MCF 10A (cell line): ENCODE measurements around the gene CHM. TPM values are rescaled to one million over a fixed set of nuclear protein-coding genes. Genes with fewer than 3 reads are reported as not detected.

ENCODE experiments used
- BruUV-seq: library from RNA; stranded (reverse); fragments of 400-500 nt; replicated peaks from 2 replicates; lab custom pipeline; 2021; lab: Mats Ljungman, UMichigan
- CTCF ChIA-PET: fragments of 300-600 bp; sonication (Branson Sonifier 250); formaldehyde crosslinking; extraction: SDS; loops from one replicate; lab custom pipeline; 2021; ENCODE audit warnings: antibody characterized with exemption, inconsistent platforms; lab: Yijun Ruan, JAX
- POLR2A ChIA-PET: fragments of 300-600, 350-650 bp; sonication (Branson Sonifier 250); formaldehyde crosslinking; extraction: SDS; loops from one replicate; lab custom pipeline; 2020; ENCODE audit warnings: antibody characterized with exemption, inconsistent platforms; lab: Yijun Ruan, JAX
- DNase-seq: peaks from one replicate; pipeline ENCODE4 v3.0.0-alpha.2; 2018; ENCODE audit not compliant: unreplicated experiment
- H3K27ac Mint-ChIP-seq: one replicate; pipeline ENCODE4 v1.8.0; 2022; ENCODE audit warnings: mild to moderate bottlenecking, low read depth, mixed read lengths; ENCODE audit not compliant: unreplicated experiment
- H3K27me3 Mint-ChIP-seq: one replicate; pipeline ENCODE4 v1.8.0; 2022; ENCODE audit warnings: mixed read lengths; ENCODE audit not compliant: insufficient read depth, unreplicated experiment
- H3K36me3 Mint-ChIP-seq: one replicate; pipeline ENCODE4 v1.8.0; 2022; ENCODE audit warnings: mild to moderate bottlenecking, moderate library complexity, mixed read lengths; ENCODE audit not compliant: insufficient read depth, unreplicated experiment
- H3K4me1 Mint-ChIP-seq: one replicate; pipeline ENCODE4 v1.8.0; 2022; ENCODE audit warnings: mixed read lengths; ENCODE audit not compliant: insufficient read depth, unreplicated experiment
- H3K4me3 Mint-ChIP-seq: one replicate; pipeline ENCODE4 v1.8.0; 2022; ENCODE audit warnings: mild to moderate bottlenecking, moderate library complexity, mixed read lengths; ENCODE audit not compliant: unreplicated experiment
- H3K9me3 Mint-ChIP-seq: one replicate; pipeline ENCODE4 v1.8.0; 2022; ENCODE audit warnings: mixed read lengths; ENCODE audit not compliant: unreplicated experiment
- intact Hi-C: fragments of 100-400 bp; cut with micrococcal nuclease; formaldehyde crosslinking; loops from 2 replicates; pipeline ENCODE4 v1.14.1; 2022
- total RNA-seq: library from RNA; stranded (reverse); gene quantifications from 2 replicates; pipeline ENCODE4 v1.2.3, GENCODE V29; 2022
- TF ChIP-seq, protein P1 (sequence below): fragments of 200-600 bp; IDR thresholded peaks from one replicate; pipeline ENCODE4 v1.8.0; 2022; ENCODE audit warnings: antibody characterized with exemption, mild to moderate bottlenecking; ENCODE audit not compliant: unreplicated experiment

Gene CHM
- total RNA-seq, 1 experiment from 2014 or later, result 38.1 TPM

DNA sequence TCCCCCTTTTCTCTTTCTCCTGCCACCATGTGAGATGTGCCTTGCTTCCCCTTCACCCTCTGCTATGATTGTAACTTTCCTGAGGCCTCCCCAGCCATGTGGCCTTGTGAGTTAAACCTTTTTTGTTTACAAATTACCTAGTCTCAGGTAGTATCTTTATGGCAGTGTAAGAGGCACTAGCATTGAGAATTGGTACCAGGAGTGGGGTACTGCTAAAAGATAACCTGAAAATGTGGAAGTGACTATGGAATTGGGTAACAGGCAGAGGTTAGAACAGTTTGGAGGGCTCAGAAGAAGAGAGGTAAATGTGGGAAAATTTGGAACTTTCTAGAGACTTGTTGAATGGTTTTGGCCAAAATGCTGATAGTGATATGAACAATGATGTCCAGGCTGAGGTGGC is 182.0 kb downstream of the CHM start:
- DNase-seq, result no peak
- no peaks in the 10 kb centered on the region for H3K27me3 Mint-ChIP-seq
- ChIA-PET CTCF (no interaction called here), POLR2A (no interaction called here)
- intact Hi-C loops, result no loop called here
- BruUV-seq, result no TSS peak
- no peaks in the 10 kb centered on the region for H3K4me1 Mint-ChIP-seq
- H3K9me3 Mint-ChIP-seq, result peaks cover 16% of the 10 kb centered on the region
- H3K4me3 Mint-ChIP-seq, result no peak overlapping the region
- peaks cover 53% of the 10 kb centered on the region for H3K36me3 Mint-ChIP-seq
- TF ChIP-seq, protein P1, sequence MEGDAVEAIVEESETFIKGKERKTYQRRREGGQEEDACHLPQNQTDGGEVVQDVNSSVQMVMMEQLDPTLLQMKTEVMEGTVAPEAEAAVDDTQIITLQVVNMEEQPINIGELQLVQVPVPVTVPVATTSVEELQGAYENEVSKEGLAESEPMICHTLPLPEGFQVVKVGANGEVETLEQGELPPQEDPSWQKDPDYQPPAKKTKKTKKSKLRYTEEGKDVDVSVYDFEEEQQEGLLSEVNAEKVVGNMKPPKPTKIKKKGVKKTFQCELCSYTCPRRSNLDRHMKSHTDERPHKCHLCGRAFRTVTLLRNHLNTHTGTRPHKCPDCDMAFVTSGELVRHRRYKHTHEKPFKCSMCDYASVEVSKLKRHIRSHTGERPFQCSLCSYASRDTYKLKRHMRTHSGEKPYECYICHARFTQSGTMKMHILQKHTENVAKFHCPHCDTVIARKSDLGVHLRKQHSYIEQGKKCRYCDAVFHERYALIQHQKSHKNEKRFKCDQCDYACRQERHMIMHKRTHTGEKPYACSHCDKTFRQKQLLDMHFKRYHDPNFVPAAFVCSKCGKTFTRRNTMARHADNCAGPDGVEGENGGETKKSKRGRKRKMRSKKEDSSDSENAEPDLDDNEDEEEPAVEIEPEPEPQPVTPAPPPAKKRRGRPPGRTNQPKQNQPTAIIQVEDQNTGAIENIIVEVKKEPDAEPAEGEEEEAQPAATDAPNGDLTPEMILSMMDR, result no peak
- H3K27ac Mint-ChIP-seq, result no peak overlapping the region

DNA sequence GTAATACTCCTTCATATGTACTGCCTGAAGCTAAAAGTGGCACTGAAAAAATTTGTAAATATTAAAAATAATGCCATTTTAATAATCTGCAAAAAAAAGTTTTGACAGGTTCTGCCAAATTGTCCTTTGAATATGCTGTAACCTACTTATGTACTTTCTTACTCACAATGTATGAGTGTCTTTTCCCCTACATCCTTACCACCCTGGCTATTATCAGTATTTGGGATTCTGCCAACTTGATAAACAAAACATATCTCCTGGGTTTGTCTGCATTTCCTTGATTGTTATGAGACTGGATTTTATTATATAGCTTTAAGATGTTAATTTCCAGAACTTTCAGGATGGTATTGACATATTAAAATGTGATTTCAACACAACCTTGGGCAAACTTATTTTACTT is 187.9 kb downstream of the CHM start:
- POLR2A ChIA-PET, result no interaction called here
- no peak for DNase-seq
- no TSS peak for BruUV-seq
- intact Hi-C loops, result no loop called here
- Mint-ChIP-seq H3K27me3 (no peaks in the 10 kb centered on the region), H3K4me1 (no peaks in the 10 kb centered on the region), H3K9me3 (no peaks in the 10 kb centered on the region), H3K27ac (no peak overlapping the region), H3K4me3 (no peak overlapping the region), H3K36me3 (peaks cover 22% of the 10 kb centered on the region)
- TF ChIP-seq, protein P1, result no peak
- CTCF ChIA-PET, result interaction anchor here (0.7 kb wide), 1 partner anchor 297 kb away, joined by 4 read pairs; no protein-coding TSS in a partner anchor

DNA sequence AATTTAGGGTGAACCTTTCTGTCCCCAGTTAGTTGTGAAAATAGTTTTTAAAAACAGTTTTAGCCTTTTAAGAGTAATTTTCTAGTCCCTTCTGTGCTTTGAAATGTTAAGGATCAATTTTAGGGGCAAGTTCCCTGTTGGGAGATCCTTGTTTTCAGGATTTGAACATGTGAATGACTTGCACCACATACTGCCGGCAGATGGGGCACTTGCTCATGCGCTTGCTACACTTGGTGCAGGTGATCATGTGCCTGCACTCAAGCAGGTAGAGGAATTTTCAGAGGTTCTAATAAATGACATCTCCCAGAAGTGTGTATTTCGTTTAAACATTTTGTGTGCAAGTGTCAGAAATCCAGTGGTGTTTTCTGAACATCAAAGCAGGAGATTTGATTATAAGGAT is 195.9 kb downstream of the CHM start:
- CTCF ChIA-PET, result no interaction called here
- Mint-ChIP-seq H3K4me1 (no peaks in the 10 kb centered on the region), H3K36me3 (no peaks in the 10 kb centered on the region), H3K27ac (no peak overlapping the region), H3K4me3 (no peak overlapping the region), H3K27me3 (peaks cover 20% of the 10 kb centered on the region), H3K9me3 (no peaks in the 10 kb centered on the region)
- BruUV-seq, result no TSS peak
- no peak for DNase-seq
- TF ChIP-seq, protein P1, result no peak
- intact Hi-C loops, result no loop called here
- POLR2A ChIA-PET, result no interaction called here

DNA sequence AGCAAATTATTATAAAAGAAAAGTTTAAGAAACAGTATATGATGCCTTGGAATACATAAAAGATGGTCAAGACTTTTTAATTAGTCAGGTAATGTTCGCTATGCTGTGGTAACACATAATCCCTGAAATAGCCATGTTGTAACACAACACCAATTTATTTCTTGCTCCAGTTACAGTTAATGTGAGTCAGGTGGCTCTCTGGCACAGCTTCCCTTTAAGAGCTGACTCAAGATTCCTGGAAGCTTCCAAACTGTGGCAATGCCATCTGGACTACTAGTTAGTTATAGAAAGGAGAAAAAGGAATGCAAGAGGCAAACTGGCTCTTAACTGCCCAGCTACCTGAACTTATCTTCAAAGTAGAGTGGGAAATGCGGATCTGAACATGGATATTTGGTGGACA is 210.5 kb downstream of the CHM start:
- no peak overlapping the region for H3K4me3 Mint-ChIP-seq
- H3K9me3 Mint-ChIP-seq, result no peaks in the 10 kb centered on the region
- H3K4me1 Mint-ChIP-seq, result no peaks in the 10 kb centered on the region
- H3K27me3 Mint-ChIP-seq, result peaks cover 41% of the 10 kb centered on the region
- BruUV-seq, result no TSS peak
- H3K36me3 Mint-ChIP-seq, result no peaks in the 10 kb centered on the region
- TF ChIP-seq, protein P1, result no peak
- intact Hi-C loops, result no loop called here
- DNase-seq, result peak; percentile 82
- POLR2A ChIA-PET, result interaction anchor here (0.8 kb wide), 1 partner anchor 170 kb away, joined by 3 read pairs; no protein-coding TSS in a partner anchor
- CTCF ChIA-PET, result no interaction called here
- H3K27ac Mint-ChIP-seq, result no peak overlapping the region
